ENCODE data around the gene TMEM54. TPM values are rescaled to one million over a fixed set of nuclear protein-coding genes. Genes with fewer than 3 reads are reported as not detected.

The TMEM54 gene
- total and polyA plus RNA-seq, 10 of the 15 experiments (the other 5 are each of a cell fraction or from before 2014, with no cell fraction given): 0.07 to 0.94 (median 0.56) TPM; not detected in 1

DNA sequence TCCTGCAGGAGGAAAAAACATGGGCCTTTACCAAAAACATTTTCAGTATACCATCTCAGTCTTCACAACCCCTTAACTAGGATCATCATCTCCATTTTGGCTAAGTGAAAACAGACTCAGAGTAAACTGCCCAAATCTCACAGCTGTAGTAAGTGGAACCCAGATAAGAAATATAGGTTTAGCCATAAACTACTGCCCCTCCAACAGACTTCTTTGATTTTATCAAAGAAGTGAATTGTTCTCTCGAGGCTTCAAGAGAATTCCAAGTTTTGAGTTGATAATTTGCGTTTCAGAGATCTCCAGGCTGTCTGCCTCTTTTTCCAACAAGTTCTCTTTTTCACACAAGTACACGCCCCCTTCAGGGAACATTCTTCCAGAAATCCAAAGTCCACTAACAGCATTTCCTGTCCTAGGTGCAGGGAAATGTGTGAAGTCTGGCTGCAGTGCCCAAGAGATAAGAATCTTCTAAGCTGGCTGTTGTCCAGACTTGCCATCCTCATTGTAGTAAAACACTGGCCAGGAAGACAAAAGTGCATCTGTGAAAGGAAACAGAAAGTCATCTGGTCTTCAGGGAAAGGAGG, 32.6 kb upstream of the TMEM54 start:
- RAD21 ChIA-PET (ENCODE audit: unreplicated experiment): interaction anchor here (0.7 to 5.4 kb wide), 18 partner anchors 13 to 193 kb away, joined by 3 to 67 read pairs (median 4); partner anchors contain the start of gene RNF19B
- H3K27ac ChIP-seq (ENCODE audit: control insufficient read depth, insufficient read depth): no peak overlapping the region
- H3K4me2 ChIP-seq (ENCODE audit: control insufficient read depth, insufficient read depth): no peak overlapping the region
- POLR2A ChIA-PET: interaction anchor here (1.9 kb wide), 1 partner anchor 30 kb away, joined by 5 read pairs; the partner anchor contains the start of gene RNF19B
- H3K9me3 ChIP-seq (replicated peaks; ENCODE audit: control insufficient read depth, insufficient read depth, low read length): no peaks in the 10 kb centered on the region
- FAIRE-seq (no peak), DNase-seq (ENCODE audit: low read depth, low spot score) (no peak), ATAC-seq (peak; percentile 46)
- H4K20me1 ChIP-seq (ENCODE audit: control insufficient read depth, insufficient read depth): no peaks in the 10 kb centered on the region
- H3K4me3 ChIP-seq: no peak overlapping the region
- BruUV-seq (replicated peaks): no TSS peak
- WGBS (ENCODE audit: insufficient coverage, insufficient replicate concordance, low lambda C conversion rate, missing lambda C conversion rate): 66% methylated on average over 3 of the region's 3 CpGs
- no peaks in the 10 kb centered on the region for H3K27me3 ChIP-seq (replicated peaks in 1 of 2; ENCODE audit: control insufficient read depth in 2 of 2, insufficient read depth in 2 of 2, low read length in 1 of 2)
- CTCF ChIA-PET: interaction anchor here (0.7 to 8.1 kb wide), 37 partner anchors 9 to 429 kb away, joined by 3 to 183 read pairs (median 6); partner anchors contain the start of gene AZIN2
- H3K4me1 ChIP-seq (ENCODE audit: control insufficient read depth, insufficient read depth, low read length): no peaks in the 10 kb centered on the region
- H2AFZ ChIP-seq (ENCODE audit: control insufficient read depth, low read depth, low read length): no peak overlapping the region
- intact Hi-C loops (cut with micrococcal nuclease; ENCODE audit: unreplicated experiment) (loop anchor here (1.0 kb wide), 3 partner anchors 73 to 152 kb away; no protein-coding TSS in a partner anchor), in situ Hi-C loops (cut with MboI) (loop anchor here (5.0 to 25.0 kb wide), 3 partner anchors 73 to 678 kb away; no protein-coding TSS in a partner anchor)
- SMC1A ChIA-PET (ENCODE audit: uncharacterized antibody, unreplicated experiment): interaction anchor here (0.7 to 8.4 kb wide), 19 partner anchors 10 to 193 kb away, joined by 3 to 110 read pairs (median 7); no protein-coding TSS in a partner anchor
- H3K36me3 ChIP-seq (ENCODE audit: control insufficient read depth in 2 of 2, insufficient read depth in 2 of 2, low read length in 1 of 2): peaks cover 5 to 7% of the 10 kb centered on the region in 2 experiments; a peak in 3 of 4 replicates
- no peak overlapping the region for H3K9ac ChIP-seq (ENCODE audit: control insufficient read depth, insufficient read depth, low read length)
- H3K79me2 ChIP-seq (ENCODE audit: control insufficient read depth, insufficient read depth, low read length): no peaks in the 10 kb centered on the region
- TF ChIP-seq, protein P1, sequence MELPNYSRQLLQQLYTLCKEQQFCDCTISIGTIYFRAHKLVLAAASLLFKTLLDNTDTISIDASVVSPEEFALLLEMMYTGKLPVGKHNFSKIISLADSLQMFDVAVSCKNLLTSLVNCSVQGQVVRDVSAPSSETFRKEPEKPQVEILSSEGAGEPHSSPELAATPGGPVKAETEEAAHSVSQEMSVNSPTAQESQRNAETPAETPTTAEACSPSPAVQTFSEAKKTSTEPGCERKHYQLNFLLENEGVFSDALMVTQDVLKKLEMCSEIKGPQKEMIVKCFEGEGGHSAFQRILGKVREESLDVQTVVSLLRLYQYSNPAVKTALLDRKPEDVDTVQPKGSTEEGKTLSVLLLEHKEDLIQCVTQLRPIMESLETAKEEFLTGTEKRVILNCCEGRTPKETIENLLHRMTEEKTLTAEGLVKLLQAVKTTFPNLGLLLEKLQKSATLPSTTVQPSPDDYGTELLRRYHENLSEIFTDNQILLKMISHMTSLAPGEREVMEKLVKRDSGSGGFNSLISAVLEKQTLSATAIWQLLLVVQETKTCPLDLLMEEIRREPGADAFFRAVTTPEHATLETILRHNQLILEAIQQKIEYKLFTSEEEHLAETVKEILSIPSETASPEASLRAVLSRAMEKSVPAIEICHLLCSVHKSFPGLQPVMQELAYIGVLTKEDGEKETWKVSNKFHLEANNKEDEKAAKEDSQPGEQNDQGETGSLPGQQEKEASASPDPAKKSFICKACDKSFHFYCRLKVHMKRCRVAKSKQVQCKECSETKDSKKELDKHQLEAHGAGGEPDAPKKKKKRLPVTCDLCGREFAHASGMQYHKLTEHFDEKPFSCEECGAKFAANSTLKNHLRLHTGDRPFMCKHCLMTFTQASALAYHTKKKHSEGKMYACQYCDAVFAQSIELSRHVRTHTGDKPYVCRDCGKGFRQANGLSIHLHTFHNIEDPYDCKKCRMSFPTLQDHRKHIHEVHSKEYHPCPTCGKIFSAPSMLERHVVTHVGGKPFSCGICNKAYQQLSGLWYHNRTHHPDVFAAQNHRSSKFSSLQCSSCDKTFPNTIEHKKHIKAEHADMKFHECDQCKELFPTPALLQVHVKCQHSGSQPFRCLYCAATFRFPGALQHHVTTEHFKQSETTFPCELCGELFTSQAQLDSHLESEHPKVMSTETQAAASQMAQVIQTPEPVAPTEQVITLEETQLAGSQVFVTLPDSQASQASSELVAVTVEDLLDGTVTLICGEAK (IDR thresholded peaks at IDR 0.05; ENCODE audit: borderline replicate concordance): no peak
- TF ChIP-seq ZZZ3 (IDR thresholded peaks at IDR 0.05; ENCODE audit: control insufficient read depth, insufficient read length, low read depth) (no peak), TCF7 (IDR thresholded peaks at IDR 0.05; ENCODE audit: borderline replicate concordance) (no peak), ZBED1 (IDR thresholded peaks at IDR 0.05; ENCODE audit: borderline replicate concordance) (no peak), MTA3 (IDR thresholded peaks at IDR 0.05; ENCODE audit: borderline replicate concordance, low read length) (no peak), RBBP5 (conservative IDR thresholded peaks at IDR 0.05) (no peak), ZNF24 (IDR thresholded peaks at IDR 0.05) (no peak), KLF5 (IDR thresholded peaks at IDR 0.05; ENCODE audit: partially characterized antibody) (no peak), TBL1XR1 (IDR thresholded peaks at IDR 0.05; ENCODE audit: low read depth, low read length) (no peak), RCOR1 (conservative IDR thresholded peaks at IDR 0.05; ENCODE audit: low read depth, low read length) (no peak)
- TF ChIP-seq, protein P2, sequence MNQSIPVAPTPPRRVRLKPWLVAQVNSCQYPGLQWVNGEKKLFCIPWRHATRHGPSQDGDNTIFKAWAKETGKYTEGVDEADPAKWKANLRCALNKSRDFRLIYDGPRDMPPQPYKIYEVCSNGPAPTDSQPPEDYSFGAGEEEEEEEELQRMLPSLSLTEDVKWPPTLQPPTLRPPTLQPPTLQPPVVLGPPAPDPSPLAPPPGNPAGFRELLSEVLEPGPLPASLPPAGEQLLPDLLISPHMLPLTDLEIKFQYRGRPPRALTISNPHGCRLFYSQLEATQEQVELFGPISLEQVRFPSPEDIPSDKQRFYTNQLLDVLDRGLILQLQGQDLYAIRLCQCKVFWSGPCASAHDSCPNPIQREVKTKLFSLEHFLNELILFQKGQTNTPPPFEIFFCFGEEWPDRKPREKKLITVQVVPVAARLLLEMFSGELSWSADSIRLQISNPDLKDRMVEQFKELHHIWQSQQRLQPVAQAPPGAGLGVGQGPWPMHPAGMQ (IDR thresholded peaks at IDR 0.05; ENCODE audit: borderline replicate concordance): no peak
- TF ChIP-seq, protein P3, sequence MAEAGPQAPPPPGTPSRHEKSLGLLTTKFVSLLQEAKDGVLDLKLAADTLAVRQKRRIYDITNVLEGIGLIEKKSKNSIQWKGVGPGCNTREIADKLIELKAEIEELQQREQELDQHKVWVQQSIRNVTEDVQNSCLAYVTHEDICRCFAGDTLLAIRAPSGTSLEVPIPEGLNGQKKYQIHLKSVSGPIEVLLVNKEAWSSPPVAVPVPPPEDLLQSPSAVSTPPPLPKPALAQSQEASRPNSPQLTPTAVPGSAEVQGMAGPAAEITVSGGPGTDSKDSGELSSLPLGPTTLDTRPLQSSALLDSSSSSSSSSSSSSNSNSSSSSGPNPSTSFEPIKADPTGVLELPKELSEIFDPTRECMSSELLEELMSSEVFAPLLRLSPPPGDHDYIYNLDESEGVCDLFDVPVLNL (IDR thresholded peaks at IDR 0.05; ENCODE audit: low read depth, low read length): no peak
- TF ChIP-seq, protein P4, sequence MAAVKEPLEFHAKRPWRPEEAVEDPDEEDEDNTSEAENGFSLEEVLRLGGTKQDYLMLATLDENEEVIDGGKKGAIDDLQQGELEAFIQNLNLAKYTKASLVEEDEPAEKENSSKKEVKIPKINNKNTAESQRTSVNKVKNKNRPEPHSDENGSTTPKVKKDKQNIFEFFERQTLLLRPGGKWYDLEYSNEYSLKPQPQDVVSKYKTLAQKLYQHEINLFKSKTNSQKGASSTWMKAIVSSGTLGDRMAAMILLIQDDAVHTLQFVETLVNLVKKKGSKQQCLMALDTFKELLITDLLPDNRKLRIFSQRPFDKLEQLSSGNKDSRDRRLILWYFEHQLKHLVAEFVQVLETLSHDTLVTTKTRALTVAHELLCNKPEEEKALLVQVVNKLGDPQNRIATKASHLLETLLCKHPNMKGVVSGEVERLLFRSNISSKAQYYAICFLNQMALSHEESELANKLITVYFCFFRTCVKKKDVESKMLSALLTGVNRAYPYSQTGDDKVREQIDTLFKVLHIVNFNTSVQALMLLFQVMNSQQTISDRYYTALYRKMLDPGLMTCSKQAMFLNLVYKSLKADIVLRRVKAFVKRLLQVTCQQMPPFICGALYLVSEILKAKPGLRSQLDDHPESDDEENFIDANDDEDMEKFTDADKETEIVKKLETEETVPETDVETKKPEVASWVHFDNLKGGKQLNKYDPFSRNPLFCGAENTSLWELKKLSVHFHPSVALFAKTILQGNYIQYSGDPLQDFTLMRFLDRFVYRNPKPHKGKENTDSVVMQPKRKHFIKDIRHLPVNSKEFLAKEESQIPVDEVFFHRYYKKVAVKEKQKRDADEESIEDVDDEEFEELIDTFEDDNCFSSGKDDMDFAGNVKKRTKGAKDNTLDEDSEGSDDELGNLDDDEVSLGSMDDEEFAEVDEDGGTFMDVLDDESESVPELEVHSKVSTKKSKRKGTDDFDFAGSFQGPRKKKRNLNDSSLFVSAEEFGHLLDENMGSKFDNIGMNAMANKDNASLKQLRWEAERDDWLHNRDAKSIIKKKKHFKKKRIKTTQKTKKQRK (IDR thresholded peaks at IDR 0.05; ENCODE audit: low read depth, low read length): no peak

Data from GM12878 (cell line).